Neural cell (in vitro differentiated cells): ENCODE results near the gene APBB2.

ENCODE experiments used
- CTCF ChIP-seq: fragments of 450-650 bp; IDR thresholded peaks from 2 replicates; pipeline ENCODE4 v1.5.1; 2014; ENCODE audit warnings: antibody characterized with exemption, mild to moderate bottlenecking, moderate library complexity; ENCODE audit not compliant: poor library complexity, severe bottlenecking
- EP300 ChIP-seq: fragments of 450-650 bp; conservative IDR thresholded peaks from 2 replicates; pipeline ENCODE4 v1.6.1; 2014; ENCODE audit warnings: antibody characterized with exemption, mild to moderate bottlenecking, moderate library complexity; ENCODE audit not compliant: poor library complexity, severe bottlenecking
- SMC3 ChIP-seq: fragments of 450-650 bp; conservative IDR thresholded peaks from 2 replicates; pipeline ENCODE4 v1.6.1; 2014; ENCODE audit warnings: antibody characterized with exemption, mild to moderate bottlenecking, moderate library complexity; ENCODE audit not compliant: poor library complexity

- no peak for TF ChIP-seq CTCF
- no peak for TF ChIP-seq SMC3
- no peak for TF ChIP-seq EP300
Observed at GRCh38 chr4:40990899-40991265, 223.5 kb downstream of the APBB2 start.
